Smooth muscle cell (in vitro differentiated cells): ENCODE measurements around the gene TREM1. TPM values are rescaled to one million over a fixed set of nuclear protein-coding genes. Genes with fewer than 3 reads are reported as not detected.
A peak's percentile ranks its signal among the peaks of the same experiment; 100 is the strongest.
"Not testable (repeated sequence)": the region's sequence is repeated elsewhere in the genome, so short reads cannot be mapped to it uniquely, and the experiment has no call there.

Experiments
- DNase-seq: peaks from one replicate; lab custom pipeline; 2025; ENCODE audit not compliant: unreplicated experiment; lab: John Stamatoyannopoulos, UW
- H2AFZ ChIP-seq: fragments of 200-600 bp; sonication (generic); 2 replicates; pipeline ENCODE4 v1.6.0; 2016; ENCODE audit warnings: antibody characterized with exemption, low read depth, mild to moderate bottlenecking
- H3F3A ChIP-seq: fragments of 200-600 bp; sonication (generic); 2 replicates; pipeline ENCODE4 v1.6.0; 2017; ENCODE audit warnings: antibody characterized with exemption, low read depth
- H3K27ac ChIP-seq: fragments of 200-600 bp; sonication (generic); 2 replicates; pipeline ENCODE4 v1.5.1; 2016; ENCODE audit warnings: low read depth, mild to moderate bottlenecking
- H3K27me3 ChIP-seq: fragments of 200-600 bp; sonication (generic); 2 replicates; pipeline ENCODE4 v1.6.1; 2016; ENCODE audit warnings: low read depth, mild to moderate bottlenecking
- H3K36me3 ChIP-seq: fragments of 200-600 bp; sonication (generic); 2 replicates; pipeline ENCODE4 v1.5.1; 2016; ENCODE audit warnings: low read depth
- H3K4me1 ChIP-seq: fragments of 200-600 bp; sonication (generic); 2 replicates; pipeline ENCODE4 v1.5.1; 2016; ENCODE audit warnings: low read depth
- H3K4me2 ChIP-seq: fragments of 200-600 bp; sonication (generic); 2 replicates; pipeline ENCODE4 v1.6.0; 2016; ENCODE audit warnings: mild to moderate bottlenecking
- H3K4me3 ChIP-seq: fragments of 200-600 bp; sonication (generic); 2 replicates; pipeline ENCODE4 v1.5.1; 2016; ENCODE audit warnings: mild to moderate bottlenecking
- H3K79me2 ChIP-seq: fragments of 200-600 bp; sonication (generic); 2 replicates; pipeline ENCODE4 v1.6.0; 2016; ENCODE audit warnings: low read depth, mild to moderate bottlenecking
- H3K9ac ChIP-seq: fragments of 200-600 bp; sonication (generic); 2 replicates; pipeline ENCODE4 v1.6.0; 2016; ENCODE audit warnings: low read depth
- H3K9me3 ChIP-seq: fragments of 200-600 bp; sonication (generic); replicated peaks from 2 replicates; pipeline ENCODE4 v1.5.1; 2016; ENCODE audit warnings: low read depth
- H4K20me1 ChIP-seq: fragments of 200-600 bp; sonication (generic); 2 replicates; pipeline ENCODE4 v1.6.0; 2016; ENCODE audit warnings: low read depth
- WGBS: methylation state at CpG from one replicate; pipeline ENCODE4 v1.1.7; 2016; ENCODE audit warnings: low lambda C conversion rate; 5-methylcytosine and 5-hydroxymethylcytosine counted together
- polyA plus RNA-seq: library from polyadenylated mRNA; unstranded; fragments of >200 nt; fragmentation: Nextera tagmentation; extraction: Ambion mirVana; gene quantifications from 2 replicates; pipeline ENCODE4 v1.2.1, GENCODE V29; 2016
- total RNA-seq: library from RNA; depleted of rRNA; stranded (reverse); fragments of >200 nt; gene quantifications from 2 replicates; pipeline ENCODE4 v1.2.3, GENCODE V29; 2014
- TF ChIP-seq, protein P1 (sequence below): fragments of 200-600 bp; sonication (generic); IDR thresholded peaks from 2 replicates; pipeline ENCODE4 v1.5.1; 2017; ENCODE audit warnings: borderline replicate concordance, mild to moderate bottlenecking, antibody characterized with exemption; ENCODE audit not compliant: insufficient read depth, poor library complexity, severe bottlenecking

TREM1 gene
- total and polyA plus RNA-seq, 2 experiments from 2014 or later, result 6.9 to 14.1 TPM

DNA sequence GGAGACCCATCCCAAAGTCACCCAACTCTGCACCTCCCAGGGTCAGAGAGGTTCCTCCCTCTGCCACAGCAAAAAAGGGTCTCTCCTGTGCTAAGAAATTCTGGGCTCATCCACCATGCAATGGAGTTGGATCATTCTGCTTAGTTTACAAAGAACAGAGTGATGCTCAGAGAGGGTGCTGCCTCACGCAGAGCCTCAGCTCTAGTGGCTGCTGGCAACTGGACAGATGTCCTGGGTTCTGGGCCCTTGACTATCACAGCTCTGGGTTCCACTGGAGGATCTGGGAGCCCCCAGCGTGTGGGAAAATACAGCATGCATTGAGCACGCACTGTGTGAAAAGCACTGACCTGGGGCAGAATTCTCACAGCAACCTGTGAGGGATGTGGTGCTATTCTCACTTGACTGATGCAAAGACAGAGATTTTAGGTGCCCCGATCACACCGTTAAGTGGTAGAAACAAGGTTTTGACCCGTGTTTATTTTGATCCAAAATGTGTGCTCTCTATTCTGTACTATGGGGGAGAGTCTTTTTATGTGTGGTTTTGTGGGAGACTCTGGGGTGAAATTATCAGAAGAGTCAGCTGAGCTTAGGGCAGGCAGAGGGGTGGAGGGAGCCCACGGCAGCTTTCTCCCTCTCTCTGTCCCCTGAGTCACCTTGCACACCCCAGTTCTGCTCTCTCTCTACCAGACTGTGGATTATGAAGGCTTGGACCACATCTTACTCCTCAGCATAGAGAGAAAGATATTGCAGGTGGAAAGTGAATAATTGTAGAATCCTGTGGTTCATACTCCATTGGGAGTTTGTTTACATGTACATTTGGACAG is 38.4 kb downstream of the TREM1 start:
- no peaks in the 10 kb centered on the region for H3K9me3 ChIP-seq
- no peaks in the 10 kb centered on the region for H4K20me1 ChIP-seq
- H3K4me1 ChIP-seq, result no peaks in the 10 kb centered on the region
- 90% methylated on average over 7 of the region's 7 CpGs for whole genome bisulfite sequencing
- H3K4me2 ChIP-seq, result no peak overlapping the region
- H3K27me3 ChIP-seq, result peaks cover 22% of the 10 kb centered on the region
- TF ChIP-seq, protein P1, sequence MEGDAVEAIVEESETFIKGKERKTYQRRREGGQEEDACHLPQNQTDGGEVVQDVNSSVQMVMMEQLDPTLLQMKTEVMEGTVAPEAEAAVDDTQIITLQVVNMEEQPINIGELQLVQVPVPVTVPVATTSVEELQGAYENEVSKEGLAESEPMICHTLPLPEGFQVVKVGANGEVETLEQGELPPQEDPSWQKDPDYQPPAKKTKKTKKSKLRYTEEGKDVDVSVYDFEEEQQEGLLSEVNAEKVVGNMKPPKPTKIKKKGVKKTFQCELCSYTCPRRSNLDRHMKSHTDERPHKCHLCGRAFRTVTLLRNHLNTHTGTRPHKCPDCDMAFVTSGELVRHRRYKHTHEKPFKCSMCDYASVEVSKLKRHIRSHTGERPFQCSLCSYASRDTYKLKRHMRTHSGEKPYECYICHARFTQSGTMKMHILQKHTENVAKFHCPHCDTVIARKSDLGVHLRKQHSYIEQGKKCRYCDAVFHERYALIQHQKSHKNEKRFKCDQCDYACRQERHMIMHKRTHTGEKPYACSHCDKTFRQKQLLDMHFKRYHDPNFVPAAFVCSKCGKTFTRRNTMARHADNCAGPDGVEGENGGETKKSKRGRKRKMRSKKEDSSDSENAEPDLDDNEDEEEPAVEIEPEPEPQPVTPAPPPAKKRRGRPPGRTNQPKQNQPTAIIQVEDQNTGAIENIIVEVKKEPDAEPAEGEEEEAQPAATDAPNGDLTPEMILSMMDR, result no peak
- H2AFZ ChIP-seq, result no peak overlapping the region
- H3K27ac ChIP-seq, result no peak overlapping the region
- H3K36me3 ChIP-seq, result no peaks in the 10 kb centered on the region
- H3K9ac ChIP-seq, result no peak overlapping the region
- no peak overlapping the region for H3K4me3 ChIP-seq
- H3F3A ChIP-seq, result no peaks in the 10 kb centered on the region
- no peak for DNase-seq
- no peaks in the 10 kb centered on the region for H3K79me2 ChIP-seq

- Histone ChIP-seq H3K36me3 (no peaks in the 10 kb centered on the region), H4K20me1 (no peaks in the 10 kb centered on the region), H3K27ac (no peak overlapping the region), H3K4me1 (no peaks in the 10 kb centered on the region), H3K9ac (no peak overlapping the region), H3K27me3 (peaks cover 16% of the 10 kb centered on the region), H3K9me3 (no peaks in the 10 kb centered on the region), H3K4me2 (no peak overlapping the region), H3F3A (no peaks in the 10 kb centered on the region), H3K4me3 (no peak overlapping the region), H3K79me2 (no peaks in the 10 kb centered on the region), H2AFZ (no peak overlapping the region)
- DNase-seq, result no peak
- TF ChIP-seq, protein P1, result no peak
- WGBS, result 83% methylated on average over 9 of the region's 9 CpGs
These were observed 39.1 kb downstream of the TREM1 start for GRCh38 chr6:41247288-41247865.

DNA sequence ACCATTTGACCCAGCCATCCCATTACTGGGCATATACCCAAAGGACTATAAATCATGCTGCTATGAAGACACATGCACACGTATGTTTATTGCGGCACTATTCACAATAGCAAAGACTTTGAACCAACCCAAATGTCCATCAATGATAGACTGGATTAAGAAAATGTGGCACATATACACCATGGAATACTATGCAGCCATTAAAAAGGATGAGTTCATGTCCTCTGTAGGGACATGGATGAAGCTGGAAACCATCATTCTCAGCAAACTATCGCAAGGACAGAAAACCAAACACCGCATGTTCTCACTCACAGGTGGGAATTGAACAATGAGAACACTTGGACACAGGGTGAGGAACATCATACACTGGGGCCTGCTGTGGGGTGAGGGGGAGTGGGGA is 40.0 kb downstream of the TREM1 start:
- not testable (repeated sequence) for H3K4me2 ChIP-seq, DNase-seq, H3K4me3 ChIP-seq, H3K9ac ChIP-seq, H3F3A ChIP-seq, H3K9me3 ChIP-seq, H3K27ac ChIP-seq, H4K20me1 ChIP-seq, H3K36me3 ChIP-seq, H3K79me2 ChIP-seq, H3K4me1 ChIP-seq, H2AFZ ChIP-seq
- 91% methylated on average over 4 of the region's 4 CpGs for WGBS
- peaks cover 10% of the 10 kb centered on the region for H3K27me3 ChIP-seq

GRCh38 chr6:41239467-41240159 is 46.9 kb downstream of the TREM1 start:
- peak overlapping the region; percentile 73 for H3K4me2 ChIP-seq
- DNase-seq, result no peak
- H3K4me1 ChIP-seq, result peaks cover 7% of the 10 kb centered on the region
- no peaks in the 10 kb centered on the region for H4K20me1 ChIP-seq
- no peak overlapping the region for H2AFZ ChIP-seq
- no peak overlapping the region for H3K27ac ChIP-seq
- no peaks in the 10 kb centered on the region for H3F3A ChIP-seq
- no peaks in the 10 kb centered on the region for H3K9me3 ChIP-seq
- no peaks in the 10 kb centered on the region for H3K36me3 ChIP-seq
- TF ChIP-seq, protein P1, result no peak
- 5% methylated on average over 22 of the region's 22 CpGs for WGBS
- no peaks in the 10 kb centered on the region for H3K79me2 ChIP-seq
- H3K4me3 ChIP-seq, result peak overlapping the region; percentile 16
- no peak overlapping the region for H3K9ac ChIP-seq
- peaks cover 58% of the 10 kb centered on the region for H3K27me3 ChIP-seq
